HPDE6-E6E7 (cell line): ENCODE data around the gene TSPY10.
"Not testable (repeated sequence)": the region's sequence is repeated elsewhere in the genome, so short reads cannot be mapped to it uniquely, and the experiment has no call there.

Experiments used
- DNase-seq: peaks from one replicate; pipeline ENCODE4 v3.0.0; 2011; ENCODE audit warnings: missing footprints; ENCODE audit errors: extremely low spot score

The TSPY10 gene

GRCh38 chrY:9527580-9527979 lies at the start of gene TSPY10:
Gene TSPY10, plus strand, starts transcription at chrY:9527880. Its CDS starts 46 bp downstream, at chrY:9527926.
- not testable (repeated sequence) for DNase-seq

GRCh38 chrY:9486967-9487366 lies 40.7 kb upstream of the TSPY10 start, which contains the start of gene TSPY9:
Gene TSPY9, plus strand, starts transcription at chrY:9487267. Its CDS starts 46 bp downstream, at chrY:9487313.
- DNase-seq = not testable (repeated sequence)

GRCh38 chrY:9504396-9504795 lies 23.3 kb upstream of the TSPY10 start:
- DNase-seq = not testable (repeated sequence)

GRCh38 chrY:9516287-9516686 lies 11.4 kb upstream of the TSPY10 start:
- not testable (repeated sequence) for DNase-seq
